NCI-H510A treated with DMSO at 0.1 percent for 48 hours (cell line): ENCODE measurements around the gene MAGEA8.
"Not testable (repeated sequence)": the region's sequence is repeated elsewhere in the genome, so short reads cannot be mapped to it uniquely, and the experiment has no call there.

Source experiments
- DNase-seq: peaks from one replicate; lab custom pipeline; 2025; lab: John Stamatoyannopoulos, UW

Gene MAGEA8

DNA sequence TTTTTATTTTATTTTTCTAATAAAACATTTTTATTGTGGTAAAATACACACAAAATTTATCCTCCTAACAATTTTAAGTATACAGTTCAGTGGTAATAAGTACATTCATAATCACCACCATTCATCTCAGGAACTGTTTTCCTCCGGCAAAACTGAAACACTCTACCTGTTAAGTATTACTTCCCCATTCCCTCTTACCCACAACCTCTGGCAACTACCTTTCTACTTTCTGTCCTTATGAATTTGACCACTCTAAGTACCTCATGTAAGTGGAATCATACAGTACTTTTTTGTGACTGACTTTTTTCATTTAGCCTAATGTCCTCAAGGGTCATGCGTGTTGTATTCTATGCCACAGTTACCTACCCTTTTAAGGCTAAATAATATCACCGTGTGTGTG lies 27.3 kb downstream of the MAGEA8 start:
- no peak for DNase-seq

- no peak for DNase-seq
Observed at GRCh38 chrX:149908727-149909126, 27.7 kb downstream of the MAGEA8 start.

GRCh38 chrX:149909324-149910177 lies 28.6 kb downstream of the MAGEA8 start:
- DNase-seq = no peak

DNA sequence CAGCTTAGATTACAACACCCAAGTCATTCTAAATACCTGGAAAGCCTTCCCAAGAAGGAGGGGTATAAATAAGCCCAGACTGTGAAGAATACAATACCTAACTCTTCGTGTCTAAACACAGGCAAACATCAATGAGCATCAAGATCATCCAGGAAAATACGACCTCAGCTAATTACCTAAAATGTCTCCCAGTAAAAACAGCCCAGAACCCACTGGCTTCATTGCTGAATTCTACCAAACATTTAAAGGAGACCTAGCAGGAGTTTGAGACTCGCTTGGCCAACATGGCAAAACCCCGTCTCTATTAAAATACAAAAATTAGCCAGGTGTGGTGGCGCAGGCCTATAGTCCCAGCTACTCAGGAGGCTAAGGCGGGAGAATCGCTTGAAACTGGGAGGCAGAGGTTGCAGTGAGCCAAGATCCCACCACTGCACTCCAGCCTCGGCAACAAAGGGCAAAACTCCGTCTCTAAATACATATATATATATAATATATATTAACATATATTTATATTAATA lies 29.3 kb downstream of the MAGEA8 start:
- no peak for DNase-seq

DNA sequence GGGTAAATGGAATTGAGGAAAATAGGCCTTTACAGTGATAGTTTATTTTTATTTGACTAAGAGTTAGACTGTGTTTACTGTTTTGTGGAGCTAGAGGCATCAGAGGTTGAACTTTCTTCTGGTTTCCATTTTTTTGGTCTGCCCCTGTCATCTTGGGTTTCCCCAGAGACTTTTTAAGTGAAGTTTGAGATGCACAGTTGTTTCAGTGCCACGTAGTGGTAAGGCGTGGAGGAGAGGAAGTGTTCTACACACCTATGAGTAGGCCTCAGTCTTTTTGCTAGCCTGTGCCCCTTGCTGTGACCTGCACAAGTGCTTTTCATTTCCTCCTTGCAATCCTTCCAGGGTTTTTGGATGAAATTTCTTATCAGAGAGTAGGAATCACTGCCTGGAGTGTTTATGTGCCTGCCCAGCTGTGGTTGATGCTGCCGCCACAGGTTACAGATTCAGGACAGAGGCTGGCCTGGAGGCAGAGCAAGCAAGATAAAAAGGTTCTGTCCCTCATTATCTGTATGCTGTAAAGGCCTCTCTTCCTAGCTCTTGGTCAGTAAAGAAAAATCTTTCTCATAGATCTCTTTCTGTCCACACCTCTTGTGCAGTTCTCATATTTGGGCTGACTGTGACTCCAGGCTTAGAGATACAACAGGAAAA lies 35.9 kb downstream of the MAGEA8 start:
- no peak for DNase-seq

GRCh38 chrX:149923836-149924235 lies 42.9 kb downstream of the MAGEA8 start:
- not testable (repeated sequence) for DNase-seq

GRCh38 chrX:149924434-149924833 lies 43.5 kb downstream of the MAGEA8 start:
- not testable (repeated sequence) for DNase-seq

GRCh38 chrX:149927245-149927963 lies 46.4 kb downstream of the MAGEA8 start:
- not testable (repeated sequence) for DNase-seq

- not testable (repeated sequence) for DNase-seq
Observed at GRCh38 chrX:149927964-149928258, 46.9 kb downstream of the MAGEA8 start.

DNA sequence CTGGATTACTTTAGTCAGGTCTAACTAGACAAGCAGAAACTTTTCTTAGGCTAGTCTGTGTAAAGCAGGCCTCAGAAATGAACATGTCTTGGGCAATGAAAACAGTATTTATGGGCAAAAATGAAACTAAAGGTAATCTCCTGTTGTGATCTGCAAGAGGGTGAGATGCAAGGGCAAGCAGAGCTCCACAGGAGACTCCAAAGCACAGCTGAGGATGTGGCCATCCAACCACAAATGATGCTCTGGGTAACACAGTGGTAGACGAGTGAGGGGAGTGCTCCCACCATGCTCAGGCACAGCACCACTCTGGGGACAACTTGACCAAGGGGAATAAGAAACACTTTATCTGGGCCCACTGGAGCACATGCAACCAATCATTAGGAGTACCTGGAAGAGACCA lies 47.7 kb downstream of the MAGEA8 start:
- DNase-seq = not testable (repeated sequence)

GRCh38 chrX:149929400-149929799 lies 48.4 kb downstream of the MAGEA8 start, which contains the start of gene HSFX4:
Gene HSFX4 (plus strand): TSS chrX:149929573. CDS start chrX:149929645, 72 bp downstream.
- not testable (repeated sequence) for DNase-seq

- not testable (repeated sequence) for DNase-seq
Observed at GRCh38 chrX:149931355-149931754, 50.4 kb downstream of the MAGEA8 start.

DNA sequence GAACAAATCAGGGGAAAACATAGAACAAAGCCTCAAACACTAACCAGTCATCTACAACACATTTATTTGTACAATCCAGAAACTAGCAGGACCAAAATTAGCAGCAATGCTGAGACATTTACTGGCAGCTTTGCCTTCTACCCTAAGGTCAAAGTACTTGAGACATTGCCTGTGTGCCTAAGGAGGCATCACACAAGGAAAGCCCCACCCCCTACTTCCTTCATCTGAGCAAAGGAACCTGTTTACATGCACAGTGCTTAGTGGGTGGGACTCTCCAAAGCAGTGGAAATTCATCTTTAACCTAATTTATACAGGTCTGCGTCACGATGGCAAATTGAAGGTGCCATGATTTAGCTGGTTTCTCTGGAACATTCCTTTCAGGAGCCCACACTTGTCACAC lies 51.2 kb downstream of the MAGEA8 start:
- not testable (repeated sequence) for DNase-seq

GRCh38 chrX:149932970-149933369 lies 52.0 kb downstream of the MAGEA8 start:
- not testable (repeated sequence) for DNase-seq

DNA sequence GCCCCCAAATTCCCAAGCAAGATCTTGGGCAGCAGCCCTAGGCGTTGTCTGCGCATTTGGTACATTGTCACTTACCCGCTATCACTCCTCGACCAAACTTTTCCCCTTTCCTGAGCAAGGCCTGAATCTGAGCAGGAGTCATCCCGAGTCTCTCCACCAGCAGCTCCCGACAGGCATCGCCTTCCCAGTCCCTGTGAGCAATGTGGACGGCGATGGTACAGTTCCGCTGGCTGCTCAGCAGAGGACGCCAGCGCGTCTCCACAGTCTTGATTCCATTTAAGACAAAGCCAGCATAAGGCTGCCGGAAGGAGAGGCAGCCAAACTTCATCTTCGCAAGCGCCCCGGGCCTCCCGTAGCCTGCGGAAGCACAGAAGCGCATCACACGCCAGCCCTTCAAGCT lies 52.6 kb downstream of the MAGEA8 start:
- not testable (repeated sequence) for DNase-seq
